ENCODE measurements around the gene NEK8.

DNA sequence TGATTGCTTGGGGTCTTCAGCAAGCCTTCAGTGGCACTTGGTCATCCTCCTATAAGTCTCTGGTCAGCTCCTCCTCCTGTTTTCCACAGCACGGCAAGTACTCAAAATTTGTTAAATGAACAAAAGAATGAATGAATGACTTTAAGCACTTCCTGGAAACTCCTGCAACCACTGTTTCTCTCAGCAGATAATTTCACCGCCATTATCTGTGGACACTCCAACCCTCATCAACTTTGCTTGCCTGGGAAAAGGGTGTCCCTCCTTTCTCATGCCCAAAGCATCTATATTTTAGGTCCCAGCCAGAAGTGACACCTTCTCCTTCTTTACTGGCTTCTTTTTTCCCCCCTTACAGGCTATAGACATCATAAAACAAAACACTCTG is 21.3 kb upstream of the NEK8 start:
- TF ChIP-seq, protein P1, sequence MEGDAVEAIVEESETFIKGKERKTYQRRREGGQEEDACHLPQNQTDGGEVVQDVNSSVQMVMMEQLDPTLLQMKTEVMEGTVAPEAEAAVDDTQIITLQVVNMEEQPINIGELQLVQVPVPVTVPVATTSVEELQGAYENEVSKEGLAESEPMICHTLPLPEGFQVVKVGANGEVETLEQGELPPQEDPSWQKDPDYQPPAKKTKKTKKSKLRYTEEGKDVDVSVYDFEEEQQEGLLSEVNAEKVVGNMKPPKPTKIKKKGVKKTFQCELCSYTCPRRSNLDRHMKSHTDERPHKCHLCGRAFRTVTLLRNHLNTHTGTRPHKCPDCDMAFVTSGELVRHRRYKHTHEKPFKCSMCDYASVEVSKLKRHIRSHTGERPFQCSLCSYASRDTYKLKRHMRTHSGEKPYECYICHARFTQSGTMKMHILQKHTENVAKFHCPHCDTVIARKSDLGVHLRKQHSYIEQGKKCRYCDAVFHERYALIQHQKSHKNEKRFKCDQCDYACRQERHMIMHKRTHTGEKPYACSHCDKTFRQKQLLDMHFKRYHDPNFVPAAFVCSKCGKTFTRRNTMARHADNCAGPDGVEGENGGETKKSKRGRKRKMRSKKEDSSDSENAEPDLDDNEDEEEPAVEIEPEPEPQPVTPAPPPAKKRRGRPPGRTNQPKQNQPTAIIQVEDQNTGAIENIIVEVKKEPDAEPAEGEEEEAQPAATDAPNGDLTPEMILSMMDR (IDR thresholded peaks at IDR 0.05): no peak
- no peak for TF ChIP-seq POLR2A (IDR thresholded peaks at IDR 0.05)
